ENCODE measurements around the gene GLG1.

Gene GLG1

DNA sequence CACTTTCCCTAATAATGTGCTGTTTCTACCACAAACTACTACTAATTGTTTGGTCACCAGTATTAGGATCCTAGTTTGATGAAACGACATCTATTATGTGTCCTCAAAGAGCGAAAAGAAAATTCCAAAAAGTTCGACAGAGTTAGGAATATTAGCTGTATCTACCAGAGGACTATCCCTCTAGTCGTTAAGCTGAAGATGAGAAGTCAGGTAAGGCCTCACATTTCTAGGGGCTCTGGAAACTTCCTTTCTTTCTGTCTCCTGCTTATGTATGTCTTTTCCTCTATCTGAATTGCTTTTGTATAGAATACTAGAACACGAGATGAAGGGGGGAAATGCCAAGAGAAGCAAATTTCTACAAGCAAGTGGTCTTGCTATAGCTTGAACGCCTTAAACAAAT is 1.6 kb downstream of the GLG1 start:
- TF ChIP-seq TEAD4 (IDR thresholded peaks at IDR 0.05): no peak
- no peak for TF ChIP-seq ZBTB7A (IDR thresholded peaks at IDR 0.05; ENCODE audit: low read depth)
- TF ChIP-seq TAF1 (IDR thresholded peaks at IDR 0.05; ENCODE audit: low read depth): no peak
- no peak for TF ChIP-seq RAD21 (IDR thresholded peaks at IDR 0.05; ENCODE audit: low read depth)
- no peak for TF ChIP-seq MAX (IDR thresholded peaks at IDR 0.05)
- no peak for TF ChIP-seq EGR1 (IDR thresholded peaks at IDR 0.05)
- no peak for TF ChIP-seq NFIC (IDR thresholded peaks at IDR 0.05)
- TF ChIP-seq CEBPB (IDR thresholded peaks at IDR 0.05): no peak
- TF ChIP-seq, protein P1, sequence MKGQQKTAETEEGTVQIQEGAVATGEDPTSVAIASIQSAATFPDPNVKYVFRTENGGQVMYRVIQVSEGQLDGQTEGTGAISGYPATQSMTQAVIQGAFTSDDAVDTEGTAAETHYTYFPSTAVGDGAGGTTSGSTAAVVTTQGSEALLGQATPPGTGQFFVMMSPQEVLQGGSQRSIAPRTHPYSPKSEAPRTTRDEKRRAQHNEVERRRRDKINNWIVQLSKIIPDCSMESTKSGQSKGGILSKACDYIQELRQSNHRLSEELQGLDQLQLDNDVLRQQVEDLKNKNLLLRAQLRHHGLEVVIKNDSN (IDR thresholded peaks at IDR 0.05): no peak
- TF ChIP-seq TCF12 (IDR thresholded peaks at IDR 0.05; ENCODE audit: low read depth): no peak
- no peak for TF ChIP-seq CREB1 (IDR thresholded peaks at IDR 0.05; ENCODE audit: low read depth)
- TF ChIP-seq FOXM1 (IDR thresholded peaks at IDR 0.05; ENCODE audit: borderline replicate concordance, low read depth): no peak
- TF ChIP-seq EP300 (IDR thresholded peaks at IDR 0.05; ENCODE audit: borderline replicate concordance): no peak
- TF ChIP-seq YY1 (IDR thresholded peaks at IDR 0.05; ENCODE audit: low read depth): no peak

GRCh38 chr16:74603848-74604247 is 3.1 kb downstream of the GLG1 start:
- no peak for TF ChIP-seq MAX (IDR thresholded peaks at IDR 0.05)
- TF ChIP-seq, protein P2, sequence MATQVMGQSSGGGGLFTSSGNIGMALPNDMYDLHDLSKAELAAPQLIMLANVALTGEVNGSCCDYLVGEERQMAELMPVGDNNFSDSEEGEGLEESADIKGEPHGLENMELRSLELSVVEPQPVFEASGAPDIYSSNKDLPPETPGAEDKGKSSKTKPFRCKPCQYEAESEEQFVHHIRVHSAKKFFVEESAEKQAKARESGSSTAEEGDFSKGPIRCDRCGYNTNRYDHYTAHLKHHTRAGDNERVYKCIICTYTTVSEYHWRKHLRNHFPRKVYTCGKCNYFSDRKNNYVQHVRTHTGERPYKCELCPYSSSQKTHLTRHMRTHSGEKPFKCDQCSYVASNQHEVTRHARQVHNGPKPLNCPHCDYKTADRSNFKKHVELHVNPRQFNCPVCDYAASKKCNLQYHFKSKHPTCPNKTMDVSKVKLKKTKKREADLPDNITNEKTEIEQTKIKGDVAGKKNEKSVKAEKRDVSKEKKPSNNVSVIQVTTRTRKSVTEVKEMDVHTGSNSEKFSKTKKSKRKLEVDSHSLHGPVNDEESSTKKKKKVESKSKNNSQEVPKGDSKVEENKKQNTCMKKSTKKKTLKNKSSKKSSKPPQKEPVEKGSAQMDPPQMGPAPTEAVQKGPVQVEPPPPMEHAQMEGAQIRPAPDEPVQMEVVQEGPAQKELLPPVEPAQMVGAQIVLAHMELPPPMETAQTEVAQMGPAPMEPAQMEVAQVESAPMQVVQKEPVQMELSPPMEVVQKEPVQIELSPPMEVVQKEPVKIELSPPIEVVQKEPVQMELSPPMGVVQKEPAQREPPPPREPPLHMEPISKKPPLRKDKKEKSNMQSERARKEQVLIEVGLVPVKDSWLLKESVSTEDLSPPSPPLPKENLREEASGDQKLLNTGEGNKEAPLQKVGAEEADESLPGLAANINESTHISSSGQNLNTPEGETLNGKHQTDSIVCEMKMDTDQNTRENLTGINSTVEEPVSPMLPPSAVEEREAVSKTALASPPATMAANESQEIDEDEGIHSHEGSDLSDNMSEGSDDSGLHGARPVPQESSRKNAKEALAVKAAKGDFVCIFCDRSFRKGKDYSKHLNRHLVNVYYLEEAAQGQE (IDR thresholded peaks at IDR 0.05; ENCODE audit: low read depth): no peak
- no peak for TF ChIP-seq EP300 (IDR thresholded peaks at IDR 0.05; ENCODE audit: borderline replicate concordance)
- no peak for TF ChIP-seq NFIC (IDR thresholded peaks at IDR 0.05)

- TF ChIP-seq CREB1 (IDR thresholded peaks at IDR 0.05; ENCODE audit: low read depth) (no peak), MAX (IDR thresholded peaks at IDR 0.05) (no peak), TCF12 (IDR thresholded peaks at IDR 0.05; ENCODE audit: low read depth) (no peak), FOXM1 (IDR thresholded peaks at IDR 0.05; ENCODE audit: borderline replicate concordance, low read depth) (no peak), TAF1 (IDR thresholded peaks at IDR 0.05; ENCODE audit: low read depth) (no peak), TEAD4 (IDR thresholded peaks at IDR 0.05) (no peak), EGR1 (IDR thresholded peaks at IDR 0.05) (no peak)
- TF ChIP-seq, protein P2 (IDR thresholded peaks at IDR 0.05; ENCODE audit: low read depth): no peak
These were observed 5.6 kb downstream of the GLG1 start for GRCh38 chr16:74601126-74601871.

DNA sequence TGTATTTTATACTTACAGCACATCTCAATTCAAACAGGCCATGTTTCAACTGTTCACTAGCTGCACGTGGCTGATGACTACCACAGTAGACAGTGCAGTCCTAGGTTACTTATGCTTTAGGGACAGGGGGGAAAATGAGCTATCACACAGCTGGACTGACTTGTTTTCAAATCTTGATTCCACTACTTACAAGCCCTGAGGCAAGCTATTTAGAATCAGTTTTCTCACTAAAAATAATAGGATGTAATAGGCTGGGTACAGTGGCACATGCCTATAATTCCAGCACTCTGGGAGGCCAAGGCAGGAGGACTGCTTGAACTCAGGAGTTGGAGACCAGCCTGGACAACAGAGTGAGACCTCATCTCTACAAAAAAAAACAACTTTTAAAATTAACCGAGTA is 10.3 kb downstream of the GLG1 start:
- no peak for TF ChIP-seq TEAD4 (IDR thresholded peaks at IDR 0.05)
- no peak for TF ChIP-seq ZBTB7A (IDR thresholded peaks at IDR 0.05; ENCODE audit: low read depth)
- TF ChIP-seq TAF1 (IDR thresholded peaks at IDR 0.05; ENCODE audit: low read depth): no peak
- TF ChIP-seq RAD21 (IDR thresholded peaks at IDR 0.05; ENCODE audit: low read depth): no peak
- no peak for TF ChIP-seq EGR1 (IDR thresholded peaks at IDR 0.05)

DNA sequence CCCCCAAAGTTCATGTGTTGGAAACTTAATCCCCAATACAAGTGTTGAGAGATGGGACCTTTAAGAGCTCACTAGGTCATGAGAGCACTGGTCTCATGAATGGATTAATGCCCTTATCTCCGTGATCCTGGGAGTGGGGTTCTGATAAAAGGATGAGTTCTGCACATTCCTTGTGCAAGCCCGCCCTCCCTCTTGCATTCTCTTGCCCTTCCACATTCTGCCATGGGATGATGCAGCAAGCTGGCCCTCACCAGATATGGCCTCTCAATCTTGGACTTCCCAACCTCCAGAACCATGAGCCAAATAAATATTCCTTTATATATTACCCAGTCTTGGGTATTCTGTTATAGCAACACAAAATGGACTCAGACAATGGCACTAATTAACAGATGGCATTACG is 14.1 kb downstream of the GLG1 start:
- TF ChIP-seq, protein P2 (IDR thresholded peaks at IDR 0.05; ENCODE audit: low read depth): no peak
- TF ChIP-seq MAX (IDR thresholded peaks at IDR 0.05) (no peak), NFIC (IDR thresholded peaks at IDR 0.05) (no peak)
